Hepatic stellate cell (primary cell): ENCODE data around the gene DRAXIN.

Experiments
- DNase-seq: peaks from one replicate; pipeline ENCODE4 v3.0.0; 2011; ENCODE audit warnings: low spot score

DRAXIN gene

DNA sequence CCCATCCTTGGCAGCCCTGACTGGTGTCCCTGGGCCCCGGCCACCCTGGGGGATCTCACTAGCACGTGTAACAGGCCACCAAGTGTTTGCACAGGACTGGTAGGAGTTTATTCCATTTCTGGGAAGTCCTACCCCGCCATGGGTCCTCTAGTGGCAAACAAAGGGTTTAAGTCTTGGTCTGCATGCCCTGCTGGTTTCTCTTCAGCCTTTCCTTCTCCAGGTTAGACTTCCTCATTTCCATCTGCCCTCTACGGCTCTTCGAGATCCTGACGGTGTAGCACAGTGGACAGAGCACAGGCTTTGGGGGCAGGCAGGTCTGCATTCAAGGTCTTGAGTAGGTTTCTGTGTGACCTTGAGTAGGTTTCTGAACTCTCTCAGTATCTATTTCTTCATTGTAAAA is 47.3 kb downstream of the DRAXIN start:
- no peak for DNase-seq

GRCh38 chr1:11740258-11741192 is 49.0 kb downstream of the DRAXIN start:
- no peak for DNase-seq

DNA sequence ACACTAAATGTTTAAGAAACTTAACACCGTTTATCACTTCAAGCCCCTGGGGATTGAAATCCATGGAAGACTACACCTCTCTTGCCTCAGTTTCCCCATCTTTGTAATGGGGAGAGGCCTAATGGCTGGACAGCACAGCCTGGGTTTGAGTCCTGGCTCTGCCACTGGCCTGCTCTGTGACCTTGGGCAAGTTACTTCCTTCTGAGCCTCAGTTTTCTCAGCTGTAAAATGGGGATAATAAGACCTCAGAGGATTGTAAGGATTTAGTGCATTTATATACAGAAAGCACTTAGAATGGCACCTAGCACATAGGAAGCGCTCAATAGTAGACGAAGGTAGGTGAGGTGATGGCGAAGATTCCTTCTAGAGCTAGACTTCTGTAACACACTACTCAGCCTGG is 50.0 kb downstream of the DRAXIN start:
- no peak for DNase-seq

DNA sequence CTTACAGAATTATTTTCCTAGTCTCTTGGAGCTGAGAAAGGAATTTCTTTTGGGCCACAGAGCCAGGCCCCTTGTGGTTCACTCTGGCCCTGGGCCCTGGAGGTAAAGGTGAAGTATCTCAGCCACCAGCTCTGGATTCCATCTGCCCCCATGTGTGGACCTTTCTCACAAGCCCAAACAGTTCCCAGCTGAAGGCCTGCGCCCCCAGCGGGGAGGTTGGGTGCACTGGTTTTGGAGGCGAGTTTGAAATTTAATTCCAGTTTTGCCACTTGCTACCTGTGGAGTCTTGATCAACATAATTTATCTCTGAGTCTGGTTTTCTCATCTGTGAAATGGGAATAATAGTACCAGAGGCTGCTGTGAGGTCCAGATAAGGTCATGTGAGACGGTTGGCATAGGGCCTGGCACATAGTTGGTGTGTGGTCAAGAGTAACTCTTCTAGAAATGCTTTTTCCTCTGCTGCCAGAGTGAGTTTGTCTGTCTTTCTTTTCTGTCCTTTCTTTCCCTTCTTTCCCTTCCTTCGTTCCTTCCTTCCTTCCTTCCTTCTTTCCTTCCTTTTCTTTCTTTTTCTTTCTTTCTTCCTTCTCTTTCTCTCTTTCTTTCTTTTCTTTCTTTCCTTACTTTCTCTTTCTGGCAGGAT is 50.5 kb downstream of the DRAXIN start:
- DNase-seq: no peak

DNA sequence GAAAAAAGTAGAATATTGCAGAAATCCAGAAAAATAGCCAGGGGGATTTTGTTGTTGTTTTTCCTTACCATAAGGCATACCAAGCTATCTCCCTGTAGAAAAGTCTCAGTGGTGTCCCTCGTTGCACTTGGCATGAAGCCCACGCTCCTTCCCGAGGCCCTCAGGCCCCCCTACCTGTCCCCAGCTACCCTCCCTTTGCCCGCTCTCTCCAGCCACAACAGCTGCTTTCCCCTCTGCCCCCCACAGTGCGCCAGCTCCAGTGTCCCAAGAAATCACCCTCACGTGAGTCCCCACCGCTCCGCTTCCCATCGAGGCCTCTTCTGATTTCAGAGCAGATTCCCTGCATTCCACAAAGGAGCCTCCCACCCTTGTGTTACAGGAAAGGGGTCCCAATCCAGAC is 52.8 kb downstream of the DRAXIN start:
- DNase-seq: no peak

DNA sequence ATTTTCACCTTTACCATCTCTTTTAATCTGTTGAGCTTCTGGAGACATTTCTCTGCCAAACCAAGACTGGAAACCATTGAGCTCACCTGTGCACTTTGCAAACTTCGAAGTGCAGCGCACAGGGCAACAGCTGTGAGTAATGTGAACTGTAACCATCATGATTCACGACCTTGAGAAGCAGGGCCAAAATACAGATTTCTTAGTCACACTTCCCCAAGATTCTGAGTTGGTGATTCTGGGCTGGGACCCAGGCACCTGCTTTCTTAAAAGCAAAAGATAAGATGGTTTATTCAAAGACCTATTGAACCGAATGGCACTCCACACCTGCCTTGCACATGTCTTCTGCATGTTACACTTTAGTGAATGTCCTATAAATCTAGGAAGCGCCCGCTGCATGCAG is 54.6 kb downstream of the DRAXIN start:
- no peak for DNase-seq

DNA sequence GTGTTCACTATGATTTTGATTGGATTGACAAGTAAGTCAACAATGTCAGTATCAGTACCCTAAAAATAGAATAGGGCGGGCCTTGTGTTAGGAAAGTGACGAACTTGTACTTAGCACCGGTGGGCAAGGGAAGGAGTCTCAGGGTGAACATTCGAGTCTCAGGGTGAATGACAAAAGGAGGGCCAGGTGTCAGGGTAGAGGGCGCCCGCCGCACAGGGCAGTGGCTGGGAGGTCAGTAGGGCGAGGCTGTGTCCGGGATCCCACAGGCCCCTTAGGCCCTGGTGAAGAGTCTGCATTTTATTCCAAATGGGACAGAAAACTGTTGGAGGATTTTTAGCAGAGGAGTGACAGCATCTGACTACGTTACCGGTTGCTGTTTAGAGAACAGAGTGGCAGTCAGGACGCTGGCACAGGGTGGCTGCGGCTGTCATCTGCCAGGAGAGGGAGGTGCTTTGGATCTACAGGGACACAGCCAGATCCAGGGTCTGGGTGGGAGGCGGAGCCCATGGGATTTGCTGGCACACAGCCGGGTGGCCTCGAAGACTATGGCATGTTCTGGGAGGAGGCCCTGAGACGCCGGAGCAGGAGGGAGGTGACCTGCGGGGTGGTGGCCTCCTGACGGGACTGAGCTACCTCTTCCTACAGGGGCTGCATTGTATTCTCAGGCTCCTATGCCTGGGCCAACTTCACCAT is 55.4 kb downstream of the DRAXIN start:
- DNase-seq: no peak

DNA sequence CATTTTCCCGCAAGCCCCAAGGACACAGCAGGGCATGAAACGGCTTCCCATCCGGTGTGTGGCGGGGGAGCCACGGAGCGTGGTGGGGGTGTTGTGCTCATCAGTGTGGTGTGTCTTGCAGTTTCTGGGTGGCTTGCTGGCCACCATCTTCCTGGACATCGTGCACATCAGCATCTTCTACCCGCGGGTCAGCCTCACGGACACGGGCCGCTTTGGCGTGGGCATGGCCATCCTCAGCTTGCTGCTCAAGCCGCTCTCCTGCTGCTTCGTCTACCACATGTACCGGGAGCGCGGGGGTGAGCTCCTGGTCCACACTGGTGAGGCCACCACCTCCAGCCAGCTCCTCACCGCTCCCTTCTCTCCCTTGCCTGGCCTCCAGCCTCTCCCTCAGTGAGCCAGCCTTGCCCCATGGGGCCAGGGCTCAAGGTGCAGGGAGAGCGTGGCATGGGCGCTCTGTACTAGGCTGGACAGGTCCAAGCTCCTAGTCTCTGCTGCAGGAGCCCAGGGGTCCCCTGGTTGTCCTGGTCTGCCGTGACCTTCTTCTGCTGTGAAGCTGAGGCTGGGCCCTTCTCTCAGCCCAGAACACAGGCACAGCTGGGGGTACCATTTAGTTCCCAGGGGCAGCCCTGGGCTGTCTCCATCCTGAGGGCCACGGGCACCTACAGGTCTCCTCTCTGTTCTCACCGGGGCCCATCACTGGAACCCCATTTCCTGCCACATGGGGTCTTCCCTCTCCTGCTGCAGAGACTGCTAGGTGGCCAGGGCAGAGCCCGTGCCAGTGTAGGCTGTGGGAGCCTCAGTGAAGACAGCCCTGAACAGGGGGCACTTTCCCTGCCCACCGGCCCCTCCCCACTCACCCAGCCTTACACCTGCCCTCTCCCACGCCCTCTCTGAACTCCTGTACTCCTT is 57.0 kb downstream of the DRAXIN start:
- no peak for DNase-seq

GRCh38 chr1:11749203-11749689 is 57.7 kb downstream of the DRAXIN start:
- DNase-seq: peak; percentile 65

DNA sequence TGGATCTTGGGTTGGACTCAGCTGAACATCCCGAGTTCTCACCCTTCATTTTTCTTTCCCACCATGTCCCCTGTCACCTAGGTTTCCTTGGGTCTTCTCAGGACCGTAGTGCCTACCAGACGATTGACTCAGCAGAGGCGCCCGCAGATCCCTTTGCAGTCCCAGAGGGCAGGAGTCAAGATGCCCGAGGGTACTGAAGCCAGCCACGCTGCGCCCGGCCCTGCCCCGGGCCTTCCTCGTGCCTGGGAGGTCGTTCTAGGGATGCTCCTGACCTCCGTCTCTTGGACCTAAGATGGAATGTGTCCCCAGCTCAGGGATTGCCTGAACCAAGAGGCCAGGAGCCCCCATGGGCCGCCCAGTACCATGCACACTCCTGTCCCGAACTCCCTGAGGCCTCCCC is 58.5 kb downstream of the DRAXIN start:
- no peak for DNase-seq

- no peak for DNase-seq
Measured at GRCh38 chr1:11751087-11751486, 59.6 kb downstream of the DRAXIN start.

GRCh38 chr1:11752359-11753088 is 61.0 kb downstream of the DRAXIN start:
- no peak for DNase-seq

GRCh38 chr1:11753555-11754208 is 62.2 kb downstream of the DRAXIN start:
- DNase-seq: peak; percentile 46

DNA sequence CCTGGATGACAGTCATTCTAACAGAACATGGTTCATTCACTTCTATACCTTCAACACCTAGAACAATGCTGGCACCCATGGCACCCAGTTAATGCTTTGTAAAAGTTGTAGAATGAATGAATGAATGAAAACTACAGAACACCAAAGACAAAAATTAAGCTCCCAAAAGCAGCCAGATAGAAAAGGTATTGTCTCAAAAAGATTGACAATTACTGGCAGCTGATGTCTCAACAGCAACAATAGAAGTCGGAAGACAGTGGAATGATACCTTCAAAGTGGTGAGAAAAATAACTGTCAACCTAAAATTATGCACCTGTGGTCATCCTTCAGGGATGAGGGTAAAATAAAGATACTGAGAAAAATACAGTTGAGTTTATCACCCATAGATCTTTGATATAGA is 65.5 kb downstream of the DRAXIN start:
- DNase-seq: no peak

DNA sequence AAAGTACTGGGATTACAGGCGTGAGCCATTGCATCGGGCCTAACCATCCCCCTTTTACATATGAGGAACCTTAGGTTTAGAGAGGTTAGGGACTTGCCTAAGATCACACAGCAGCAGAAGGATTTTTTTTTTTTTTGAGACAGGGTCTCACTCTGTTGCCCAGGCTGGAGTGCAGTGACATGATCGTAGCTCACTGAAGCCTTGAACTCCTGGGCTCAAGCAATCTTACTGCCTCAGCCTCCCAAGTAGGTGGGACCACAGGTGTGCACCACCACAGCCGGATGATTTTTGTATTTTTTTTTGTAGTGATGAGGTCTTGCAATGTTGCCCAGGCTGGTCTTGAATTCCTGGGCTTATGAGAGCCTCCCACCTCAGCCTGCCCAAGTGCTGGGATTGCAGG is 68.3 kb downstream of the DRAXIN start:
- DNase-seq: no peak

- DNase-seq: no peak
Measured at GRCh38 chr1:11761285-11761684, 69.8 kb downstream of the DRAXIN start.

GRCh38 chr1:11761988-11762406 is 70.5 kb downstream of the DRAXIN start, which contains the start of gene C1orf167:
TSS of gene C1orf167 (plus strand) at chr1:11762193. CDS start at chr1:11764401, 2,208 bp downstream.
- no peak for DNase-seq

GRCh38 chr1:11764115-11764514 is 72.6 kb downstream of the DRAXIN start:
- DNase-seq: no peak

- DNase-seq: no peak
Measured at GRCh38 chr1:11764519-11764918, 73.0 kb downstream of the DRAXIN start.
